ENCODE data around the gene ABCC2. TPM values are rescaled to one million over a fixed set of nuclear protein-coding genes. Genes with fewer than 3 reads are reported as not detected.
"Not testable (repeated sequence)": the region's sequence is repeated elsewhere in the genome, so short reads cannot be mapped to it uniquely, and the experiment has no call there.

The ABCC2 gene
- total RNA-seq, 1 donor from 2014 or later, result 0.87 TPM

- no peak for TF ChIP-seq CTCF (IDR thresholded peaks at IDR 0.05; ENCODE audit: unreplicated experiment)
- no peak overlapping the region for H3K27ac Mint-ChIP-seq
- H3K4me3 Mint-ChIP-seq, result no peak overlapping the region
- no peaks in the 10 kb centered on the region for H3K9me3 Mint-ChIP-seq
- peaks cover 59% of the 10 kb centered on the region for H3K36me3 Mint-ChIP-seq
- H3K27me3 Mint-ChIP-seq (ENCODE audit: low read depth), result no peaks in the 10 kb centered on the region
- no peak for DNase-seq (ENCODE audit: low spot score in 2 of 2, unreplicated experiment in 2 of 2)
- no peaks in the 10 kb centered on the region for H3K4me1 Mint-ChIP-seq
Observed at GRCh38 chr10:99894613-99895012, 112.2 kb downstream of the ABCC2 start.

- not testable (repeated sequence) for H3K27me3 Mint-ChIP-seq (ENCODE audit: low read depth); H3K27ac Mint-ChIP-seq
Observed at GRCh38 chr10:99895066-99895465, 112.6 kb downstream of the ABCC2 start.

GRCh38 chr10:99895867-99896266, 113.4 kb downstream of the ABCC2 start:
- DNase-seq (ENCODE audit: low spot score in 2 of 2, unreplicated experiment in 2 of 2), result no peak
- H3K4me1 Mint-ChIP-seq, result no peaks in the 10 kb centered on the region
- H3K27me3 Mint-ChIP-seq (ENCODE audit: low read depth), result no peaks in the 10 kb centered on the region
- no peak overlapping the region for H3K27ac Mint-ChIP-seq
- peaks cover 52% of the 10 kb centered on the region for H3K36me3 Mint-ChIP-seq
- no peak overlapping the region for H3K4me3 Mint-ChIP-seq
- no peaks in the 10 kb centered on the region for H3K9me3 Mint-ChIP-seq
- no peak for TF ChIP-seq CTCF (IDR thresholded peaks at IDR 0.05; ENCODE audit: unreplicated experiment)

More at GRCh38 chr10:99895066-99895465, 112.6 kb downstream of the ABCC2 start:
- not testable (repeated sequence) for H3K4me1 Mint-ChIP-seq; DNase-seq (ENCODE audit: low spot score in 2 of 2, unreplicated experiment in 2 of 2); H3K9me3 Mint-ChIP-seq; H3K4me3 Mint-ChIP-seq
- H3K36me3 Mint-ChIP-seq, result peaks cover 58% of the 10 kb centered on the region

Other genes starting within 250 kb of the ABCC2 start
- not detected in 3 replicates for gene NKX2-3, start 249.7 kb upstream of the ABCC2 start, total RNA-seq
- 41.2 to 44.8 TPM (median 41.4 TPM) in 3 replicates for gene SLC25A28, start 162.2 kb upstream of the ABCC2 start, total RNA-seq
- gene ENTPD7, start 123.1 kb upstream of the ABCC2 start, total RNA-seq, result 20.6 to 21.2 TPM (median 21.1 TPM) in 3 replicates
- gene COX15, start 50.5 kb upstream of the ABCC2 start, total RNA-seq, result 52.0 to 53.0 TPM (median 52.6 TPM) in 3 replicates
- gene CUTC, start 50.4 kb upstream of the ABCC2 start, total RNA-seq, result 10.4 to 13.3 TPM (median 10.6 TPM) in 3 replicates
- 34.7 to 35.8 TPM (median 35.3 TPM) in 3 replicates for gene DNMBP, start 227.3 kb downstream of the ABCC2 start, total RNA-seq

All from mesothelial cell of epicardium (in vitro differentiated cells).